Kasumi-1 (cell line): ENCODE measurements around the gene NIN.
"Not testable (repeated sequence)": the region's sequence is repeated elsewhere in the genome, so short reads cannot be mapped to it uniquely, and the experiment has no call there.

Experiments
- DNase-seq, 2 experiments: peaks; one replicate each; lab custom pipeline; 2025; lab: John Stamatoyannopoulos, UW

Gene NIN

DNA sequence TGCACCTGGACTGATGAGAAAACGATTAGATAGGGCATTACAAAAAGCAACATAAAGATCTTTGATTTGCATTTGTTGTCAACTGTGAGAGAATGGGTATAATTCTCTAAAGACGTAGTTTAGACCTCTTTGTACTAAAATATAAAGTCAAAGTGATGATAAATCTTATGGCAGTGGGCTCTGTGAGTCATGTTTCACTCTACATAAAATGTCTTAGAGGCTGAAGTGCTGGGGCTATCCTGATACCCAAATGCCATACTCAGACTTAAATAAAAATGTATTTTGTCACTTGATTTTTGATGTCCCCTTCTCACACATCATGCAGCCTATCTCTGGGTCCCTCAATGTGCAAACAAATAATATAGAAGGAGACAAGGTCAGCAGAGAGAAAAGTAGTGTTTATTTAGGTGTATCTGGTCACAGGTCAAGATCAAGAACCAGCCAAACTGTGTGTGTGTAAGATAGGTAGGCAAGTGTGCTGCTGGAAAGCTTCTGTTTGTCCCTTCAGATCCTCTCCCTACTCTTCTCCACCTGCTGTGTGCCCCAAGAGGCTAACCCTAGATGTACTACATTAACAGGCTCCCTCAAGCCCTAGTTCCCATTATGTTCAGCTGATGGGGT is 7.0 kb upstream of the NIN start:
- no peak for DNase-seq

- no peak for DNase-seq
Measured at GRCh38 chr14:50837271-50837670, 6.3 kb upstream of the NIN start.

DNA sequence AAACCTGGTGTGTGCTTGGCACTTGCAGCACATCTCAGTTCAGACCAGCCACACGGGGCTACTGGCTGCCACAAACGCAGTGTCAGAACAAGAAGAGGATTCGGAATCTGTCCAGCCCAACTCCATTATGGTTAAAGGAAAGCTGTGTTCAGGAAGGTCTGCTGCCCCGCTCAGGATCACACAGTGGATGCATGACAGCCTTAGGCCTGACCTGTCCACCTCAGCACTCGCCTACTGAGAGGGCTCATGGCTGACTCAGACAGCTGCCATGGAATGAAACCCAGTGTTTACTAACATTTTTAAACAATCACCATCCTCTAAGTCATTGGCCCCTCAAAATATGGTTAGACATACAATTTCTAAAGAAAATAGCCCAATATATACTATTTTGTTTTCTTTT is 5.6 kb upstream of the NIN start:
- DNase-seq, result no peak

DNA sequence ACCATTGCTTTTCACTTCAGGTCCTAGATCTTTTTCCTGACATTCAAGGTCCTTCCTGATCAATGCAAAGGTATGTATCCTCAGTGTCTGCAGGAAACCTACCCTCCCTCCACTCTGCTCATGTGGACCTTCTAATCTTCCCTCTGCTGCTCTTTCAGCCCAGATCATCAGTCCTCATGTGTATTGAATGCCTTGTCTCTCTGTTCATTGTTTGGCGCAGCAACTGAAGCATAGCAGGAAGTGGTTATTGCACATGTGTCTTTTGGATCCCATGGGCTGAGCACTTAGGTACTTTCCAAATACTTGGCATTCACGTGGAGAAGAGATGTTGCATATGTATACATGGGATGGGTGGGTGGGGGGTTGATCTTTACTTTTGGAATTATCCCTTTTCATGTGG is 4.3 kb upstream of the NIN start:
- peak; percentile 24 to 26 for DNase-seq

- no peak for DNase-seq
Measured at GRCh38 chr14:50834802-50835276, 3.9 kb upstream of the NIN start.

DNA sequence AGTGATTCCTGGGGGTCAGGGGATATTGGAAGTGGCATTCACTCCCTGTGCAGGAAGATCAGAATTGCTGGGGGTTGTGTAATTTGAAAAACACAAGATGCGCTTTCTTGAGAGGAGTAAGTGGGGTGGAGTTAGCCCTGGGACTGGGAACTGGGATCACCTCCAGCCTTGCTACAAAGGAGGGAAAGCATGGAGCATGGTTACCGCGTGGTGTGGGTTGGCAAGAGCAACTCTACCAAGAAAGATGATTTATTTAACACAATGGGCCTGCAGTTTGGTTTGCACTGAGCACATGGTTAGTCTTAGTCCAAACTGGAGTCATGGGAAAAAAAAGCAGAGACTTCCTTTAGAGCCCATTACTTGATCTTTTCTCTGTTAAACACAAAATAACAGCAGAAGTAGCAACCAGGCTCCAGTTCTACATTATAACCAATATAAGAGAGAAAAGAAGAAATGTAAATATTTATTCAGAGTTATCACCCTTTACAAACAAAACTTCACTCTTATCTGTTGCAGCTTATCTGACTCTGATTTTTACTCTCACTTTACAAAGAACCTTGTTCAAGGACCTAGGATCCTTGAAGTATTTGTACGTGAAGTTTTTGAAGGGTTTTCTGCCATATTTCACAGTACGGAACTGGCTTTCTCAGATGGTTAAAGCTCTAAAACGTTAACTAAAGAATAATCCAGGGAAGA is 2.1 kb upstream of the NIN start:
- no peak for DNase-seq

- peak; percentile 40 to 53 for DNase-seq
Measured at GRCh38 chr14:50831726-50832168, 785 bp upstream of the NIN start.

GRCh38 chr14:50830044-50830931 is 674 bp downstream of the NIN start:
- DNase-seq, result peak; percentile 38 to 44

GRCh38 chr14:50829489-50830043 is 1.4 kb downstream of the NIN start:
- no peak for DNase-seq

DNA sequence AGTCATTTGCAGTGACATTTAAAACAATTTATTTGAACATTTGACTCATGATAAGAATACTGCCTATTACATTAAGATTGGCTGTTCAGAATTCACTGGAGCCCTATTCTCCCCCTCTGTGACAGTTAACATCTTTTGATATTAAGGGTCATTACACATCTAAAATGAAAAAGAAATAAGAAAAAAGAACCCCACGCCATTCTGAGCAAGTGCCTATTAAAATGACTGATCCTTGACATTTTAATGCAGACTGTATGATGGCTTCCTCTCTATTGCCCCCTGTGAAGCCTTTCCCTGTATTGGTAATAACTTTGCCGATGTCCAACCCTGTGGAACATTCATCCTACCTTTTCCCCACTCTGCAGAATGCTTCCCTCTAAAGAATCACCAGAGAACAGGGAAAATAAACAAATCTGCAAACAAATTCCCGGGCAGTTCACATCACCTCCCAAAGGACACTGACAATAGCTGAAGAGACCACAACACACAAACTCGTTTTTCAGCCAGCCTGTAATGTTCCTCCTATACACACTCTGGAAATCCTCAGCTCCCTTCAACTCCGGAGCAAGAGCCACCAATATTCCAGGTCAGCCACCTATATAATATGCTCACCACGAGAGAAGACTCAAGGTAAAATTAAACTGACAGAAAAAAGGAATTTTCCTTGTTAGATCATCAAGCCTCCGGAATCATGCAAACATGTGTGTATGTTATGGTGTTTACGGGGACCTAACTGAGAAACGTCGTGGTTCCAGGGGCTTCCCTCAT is 2.1 kb downstream of the NIN start:
- no peak for DNase-seq

- DNase-seq, result no peak
Measured at GRCh38 chr14:50826681-50827080, 4.3 kb downstream of the NIN start.

DNA sequence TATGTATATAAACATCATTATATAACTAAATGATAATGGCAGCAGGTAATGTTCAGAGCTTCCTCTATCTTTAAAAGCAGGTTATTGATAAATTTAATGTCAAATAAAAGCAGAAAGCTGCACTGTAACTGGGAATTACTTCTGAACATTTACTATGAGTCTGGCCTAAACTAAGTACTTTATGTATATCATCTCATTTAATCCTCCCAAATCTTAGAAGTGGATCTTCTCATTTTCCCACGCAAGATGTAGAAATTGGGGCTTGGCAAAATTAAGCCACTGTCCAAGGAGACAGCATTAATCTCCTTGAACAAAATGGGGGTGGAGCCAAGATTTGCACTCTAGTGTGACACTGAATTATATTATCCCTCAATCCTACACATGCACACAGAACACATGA is 5.7 kb downstream of the NIN start:
- DNase-seq, result no peak

DNA sequence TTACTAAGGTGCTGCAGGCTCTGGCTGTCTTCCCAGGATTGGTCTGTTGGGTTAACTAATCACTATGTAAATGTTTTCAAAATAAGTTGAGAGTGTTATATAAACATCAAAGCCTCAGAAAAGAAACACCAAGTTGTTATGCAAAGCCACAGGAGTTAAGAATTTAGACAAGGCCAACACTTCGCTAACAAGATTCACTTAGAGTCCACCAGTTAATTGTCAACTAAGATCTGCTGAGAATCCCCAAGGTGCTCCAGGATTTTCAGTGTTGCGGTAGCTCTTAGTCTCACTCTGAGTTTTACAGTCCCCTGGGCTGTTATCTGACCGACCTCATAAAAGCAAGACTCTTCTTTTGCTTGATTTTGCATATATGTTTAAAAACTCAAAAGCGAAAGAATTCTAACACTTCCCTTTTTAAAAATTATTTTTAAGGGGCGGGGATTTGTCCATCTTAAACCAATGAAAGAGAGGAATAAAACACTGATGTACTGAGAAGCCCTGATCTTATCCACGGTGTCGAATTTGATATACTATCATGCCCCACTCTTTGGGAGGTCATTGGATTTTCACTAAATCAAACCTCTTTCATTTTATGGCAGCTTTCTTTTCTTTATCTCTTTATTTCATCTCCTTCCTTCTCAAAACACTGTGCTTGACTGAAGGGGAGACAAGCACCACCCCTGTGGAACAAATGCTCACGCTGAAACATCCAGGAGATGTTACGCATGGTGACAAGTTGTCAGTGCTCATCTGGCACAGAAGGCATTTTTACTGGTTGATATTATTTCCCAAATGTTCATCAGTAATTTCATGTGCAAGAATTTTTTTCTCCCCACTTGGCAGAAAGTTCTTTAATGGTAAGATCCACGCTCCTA is 7.0 kb downstream of the NIN start:
- no peak for DNase-seq

DNA sequence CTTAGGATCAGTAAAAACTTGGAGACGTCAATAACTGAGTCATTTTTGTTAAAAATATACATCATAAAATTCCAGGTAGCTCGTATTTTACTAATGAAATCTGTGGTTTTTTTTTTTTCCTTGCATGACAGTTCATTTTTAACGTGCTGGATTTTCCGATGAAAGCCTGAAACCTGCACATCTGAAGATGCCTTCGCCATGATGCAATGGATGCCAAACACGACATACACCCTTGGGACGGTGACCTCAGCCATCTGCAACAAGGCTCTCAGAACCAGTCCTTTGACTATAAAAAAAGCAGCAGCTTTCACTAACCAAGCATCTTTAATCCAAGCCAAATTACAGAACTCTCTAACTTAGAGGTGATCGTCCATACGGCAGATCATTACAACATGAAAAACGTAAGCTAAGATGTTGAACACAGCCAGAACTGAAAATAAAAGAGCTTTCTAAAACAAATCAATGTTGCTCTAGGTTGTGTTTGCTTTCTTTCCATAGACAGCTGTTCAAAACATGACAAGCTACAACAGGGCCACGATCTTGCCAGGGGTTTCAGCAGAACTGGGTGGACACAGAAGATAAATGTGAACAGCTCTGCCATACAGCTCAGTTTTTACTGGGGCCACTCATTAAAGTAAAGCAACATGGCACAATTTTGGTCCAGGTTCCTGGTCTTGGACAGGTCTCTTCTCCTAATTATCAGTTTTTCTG is 7.8 kb downstream of the NIN start:
- no peak for DNase-seq

DNA sequence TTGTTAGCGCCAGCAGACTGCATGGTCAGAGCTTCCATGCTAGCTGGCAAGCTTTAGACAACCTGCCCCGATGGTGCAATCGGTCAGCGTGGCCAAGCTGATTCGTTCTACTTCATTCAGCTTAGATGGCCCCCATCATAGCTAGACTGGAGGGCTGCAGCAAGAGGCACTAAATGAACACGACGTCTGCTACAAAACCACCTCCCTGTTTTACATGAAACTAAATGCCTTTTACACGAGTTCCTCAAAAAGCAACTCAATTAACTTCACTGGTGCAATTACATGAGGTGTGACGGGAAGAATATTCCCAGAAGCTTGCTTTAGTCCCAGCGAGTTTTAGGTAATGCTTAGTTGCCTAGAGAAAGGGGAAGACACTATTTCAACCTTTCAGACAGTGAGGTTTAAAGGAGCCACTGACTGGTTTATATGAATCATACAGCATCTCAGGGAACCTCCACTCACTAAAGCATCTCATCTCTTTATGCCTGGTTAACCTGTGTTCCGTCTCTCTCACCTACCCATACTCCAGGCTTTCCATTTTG is 8.4 kb downstream of the NIN start:
- DNase-seq, result peak in 1 of 2 experiments; percentile 36

- peak; percentile 28 to 39 for DNase-seq
Measured at GRCh38 chr14:50821510-50822464, 9.2 kb downstream of the NIN start.

GRCh38 chr14:50820786-50821509 is 10.0 kb downstream of the NIN start:
- DNase-seq, result peak; percentile 15 to 56

- DNase-seq, result not testable (repeated sequence)
Measured at GRCh38 chr14:50819303-50819702, 11.7 kb downstream of the NIN start.
